GM10266 (cell line): Measurements from ENCODE around the gene TPK1.

Experiments used
- DNase-seq: peaks from one replicate; pipeline ENCODE4 v3.0.0; 2012; ENCODE audit errors: extremely low spot score
- CTCF ChIP-seq: IDR thresholded peaks from 2 replicates; pipeline ENCODE4 v1.5.1; 2012; ENCODE audit warnings: mild to moderate bottlenecking, low read depth; ENCODE audit not compliant: control insufficient read depth, insufficient read depth; ENCODE audit errors: missing control alignments

Gene TPK1

GRCh38 chr7:144723301-144723700 is 112.6 kb downstream of the TPK1 start:
- no peak for TF ChIP-seq CTCF

GRCh38 chr7:144720710-144721109 is 115.1 kb downstream of the TPK1 start:
- TF ChIP-seq CTCF: no peak
- no peak for DNase-seq

More at GRCh38 chr7:144723301-144723700, 112.6 kb downstream of the TPK1 start:
- DNase-seq: no peak

- no peak for TF ChIP-seq CTCF
- no peak for DNase-seq
Measured at GRCh38 chr7:144720149-144720548, 115.7 kb downstream of the TPK1 start.

- no peak for DNase-seq
Measured at GRCh38 chr7:144717720-144718119, 118.1 kb downstream of the TPK1 start.

GRCh38 chr7:144713850-144714249 is 122.0 kb downstream of the TPK1 start:
- no peak for TF ChIP-seq CTCF
- DNase-seq: no peak

More at GRCh38 chr7:144717720-144718119, 118.1 kb downstream of the TPK1 start:
- no peak for TF ChIP-seq CTCF

- no peak for DNase-seq
- no peak for TF ChIP-seq CTCF
Measured at GRCh38 chr7:144710791-144711190, 125.1 kb downstream of the TPK1 start.

GRCh38 chr7:144709066-144709465 is 126.8 kb downstream of the TPK1 start:
- DNase-seq: no peak
- no peak for TF ChIP-seq CTCF
